ENCODE measurements around the gene ITPR2. TPM values are rescaled to one million over a fixed set of nuclear protein-coding genes. Genes with fewer than 3 reads are reported as not detected.

The ITPR2 gene
- total and polyA plus RNA-seq, 4 donors, result 4.1 to 47.0 (median 26.5) TPM

DNA sequence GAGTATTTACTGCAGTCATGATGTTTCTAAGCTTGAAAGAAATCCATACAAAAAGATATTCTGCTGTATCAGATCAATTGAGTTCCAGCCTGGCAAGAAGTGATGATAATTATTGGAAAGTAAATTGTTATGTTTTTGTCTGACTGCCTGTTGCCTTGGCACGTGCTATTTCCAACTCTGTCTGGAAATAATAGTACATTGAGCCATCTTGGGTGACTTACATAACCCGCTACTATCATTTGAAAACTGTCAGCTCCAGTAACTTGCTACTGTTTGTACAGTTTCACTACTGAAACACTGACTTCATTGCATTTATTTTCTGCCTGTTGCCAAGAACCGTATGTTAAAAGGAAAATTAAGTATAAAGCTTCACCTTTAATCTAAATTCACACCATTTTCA is 318.6 kb downstream of the ITPR2 start:
- Histone ChIP-seq H3K9ac (ENCODE audit: insufficient read depth in 1 of 2, low read length in 2 of 2) (no peak overlapping the region), H3K9me3 (ENCODE audit: control insufficient read depth in 4 of 4, insufficient read depth in 3 of 4, low read length in 3 of 4) (no peaks in the 10 kb centered on the region), H3K27me3 (ENCODE audit: control insufficient read depth in 3 of 3, insufficient read depth in 3 of 3, low read length in 2 of 3) (no peaks in the 10 kb centered on the region), H3K4me1 (ENCODE audit: control insufficient read depth in 5 of 5, insufficient read depth in 5 of 5, low read length in 5 of 5) (peaks cover 0 to 15% (median 0%) of the 10 kb centered on the region in 5 donors), H3K36me3 (ENCODE audit: control insufficient read depth in 4 of 4, insufficient read depth in 4 of 4, low read length in 4 of 4) (no peaks in the 10 kb centered on the region), H3K4me3 (no peak overlapping the region), H3K27ac (ENCODE audit: low read depth in 1 of 2, low read length in 1 of 2) (no peak overlapping the region)
- WGBS, 2 donors, result 83 to 87% methylated on average over 3 of the region's 3 CpGs
- no peak for ATAC-seq (ENCODE audit: insufficient read depth, low FRiP score)
- DNase-seq, result peak in 2 of 3 donors; percentile 67 to 74
- TF ChIP-seq, protein P1, sequence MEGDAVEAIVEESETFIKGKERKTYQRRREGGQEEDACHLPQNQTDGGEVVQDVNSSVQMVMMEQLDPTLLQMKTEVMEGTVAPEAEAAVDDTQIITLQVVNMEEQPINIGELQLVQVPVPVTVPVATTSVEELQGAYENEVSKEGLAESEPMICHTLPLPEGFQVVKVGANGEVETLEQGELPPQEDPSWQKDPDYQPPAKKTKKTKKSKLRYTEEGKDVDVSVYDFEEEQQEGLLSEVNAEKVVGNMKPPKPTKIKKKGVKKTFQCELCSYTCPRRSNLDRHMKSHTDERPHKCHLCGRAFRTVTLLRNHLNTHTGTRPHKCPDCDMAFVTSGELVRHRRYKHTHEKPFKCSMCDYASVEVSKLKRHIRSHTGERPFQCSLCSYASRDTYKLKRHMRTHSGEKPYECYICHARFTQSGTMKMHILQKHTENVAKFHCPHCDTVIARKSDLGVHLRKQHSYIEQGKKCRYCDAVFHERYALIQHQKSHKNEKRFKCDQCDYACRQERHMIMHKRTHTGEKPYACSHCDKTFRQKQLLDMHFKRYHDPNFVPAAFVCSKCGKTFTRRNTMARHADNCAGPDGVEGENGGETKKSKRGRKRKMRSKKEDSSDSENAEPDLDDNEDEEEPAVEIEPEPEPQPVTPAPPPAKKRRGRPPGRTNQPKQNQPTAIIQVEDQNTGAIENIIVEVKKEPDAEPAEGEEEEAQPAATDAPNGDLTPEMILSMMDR (IDR thresholded peaks at IDR 0.05; ENCODE audit: control extremely low read depth, extremely low read depth), result no peak

DNA sequence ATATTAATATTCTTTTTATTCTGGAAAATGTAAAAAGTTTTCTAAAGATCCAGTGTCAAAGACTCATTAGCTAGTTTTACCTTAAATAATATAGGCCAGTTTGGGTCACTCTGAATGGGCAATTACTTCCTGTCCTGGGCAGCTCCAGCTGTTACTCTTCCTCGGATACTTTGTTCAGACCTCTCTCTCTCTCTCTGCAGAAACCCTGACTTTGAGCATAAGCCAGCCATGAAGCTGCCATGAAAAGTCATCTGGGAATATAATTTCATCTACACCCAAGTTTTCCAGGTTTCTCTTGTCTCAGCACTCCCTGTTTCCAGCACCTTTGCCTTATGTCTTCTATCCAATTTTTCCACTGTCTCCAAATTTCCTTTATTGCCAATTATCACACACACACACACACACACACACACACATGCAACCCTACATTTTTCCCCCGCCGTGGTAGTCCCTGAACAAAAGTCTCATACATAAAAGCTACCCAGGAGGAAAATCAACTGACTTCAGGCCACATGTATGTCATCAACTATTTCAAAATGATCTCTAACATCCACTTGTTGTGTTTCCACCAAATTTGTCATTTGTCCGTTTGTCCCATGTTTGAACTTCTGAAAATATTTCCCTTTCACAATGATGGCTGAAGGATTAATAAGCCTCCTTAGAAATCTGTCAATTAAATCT is 319.5 kb downstream of the ITPR2 start:
- no peak overlapping the region for H3K9ac ChIP-seq (ENCODE audit: insufficient read depth in 1 of 2, low read length in 2 of 2)
- H3K36me3 ChIP-seq (ENCODE audit: control insufficient read depth in 4 of 4, insufficient read depth in 4 of 4, low read length in 4 of 4), result no peaks in the 10 kb centered on the region
- no peak overlapping the region for H3K27ac ChIP-seq (ENCODE audit: low read depth in 1 of 2, low read length in 1 of 2)
- no peaks in the 10 kb centered on the region for H3K27me3 ChIP-seq (ENCODE audit: control insufficient read depth in 3 of 3, insufficient read depth in 3 of 3, low read length in 2 of 3)
- no peaks in the 10 kb centered on the region for H3K9me3 ChIP-seq (ENCODE audit: control insufficient read depth in 4 of 4, insufficient read depth in 3 of 4, low read length in 3 of 4)
- DNase-seq (peak; percentile 28 to 77 (median 74)), ATAC-seq (ENCODE audit: insufficient read depth, low FRiP score) (no peak)
- TF ChIP-seq, protein P1 (IDR thresholded peaks at IDR 0.05; ENCODE audit: control extremely low read depth, extremely low read depth), result no peak
- WGBS, 2 donors, result 76 to 82% methylated on average over 4 of the region's 4 CpGs
- no peak overlapping the region for H3K4me3 ChIP-seq
- H3K4me1 ChIP-seq (ENCODE audit: control insufficient read depth in 5 of 5, insufficient read depth in 5 of 5, low read length in 5 of 5), result peaks cover 0 to 15% (median 0%) of the 10 kb centered on the region in 5 donors

DNA sequence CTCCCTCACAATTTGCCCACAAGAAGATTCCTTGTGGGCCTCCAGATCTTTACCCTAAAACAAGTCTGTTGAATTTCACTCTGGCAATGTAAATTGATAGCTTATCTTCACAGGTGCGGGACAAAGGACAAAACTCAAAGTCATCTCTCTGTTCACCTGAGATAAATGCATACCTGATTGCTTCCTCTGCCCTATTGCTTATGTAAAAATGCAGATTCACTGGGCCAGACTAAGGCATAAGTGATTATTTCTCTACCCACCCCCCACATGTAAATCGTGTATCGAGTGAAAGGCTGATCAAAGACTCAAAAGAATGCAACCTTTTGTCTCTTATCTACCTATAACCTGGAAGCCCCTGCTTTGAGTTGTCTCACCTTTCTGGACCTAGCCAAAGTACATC is 320.8 kb downstream of the ITPR2 start:
- Histone ChIP-seq H3K27ac (ENCODE audit: low read depth in 1 of 2, low read length in 1 of 2) (no peak overlapping the region), H3K9ac (ENCODE audit: insufficient read depth in 1 of 2, low read length in 2 of 2) (no peak overlapping the region), H3K9me3 (ENCODE audit: control insufficient read depth in 4 of 4, insufficient read depth in 3 of 4, low read length in 3 of 4) (no peaks in the 10 kb centered on the region), H3K4me3 (no peak overlapping the region), H3K27me3 (ENCODE audit: control insufficient read depth in 3 of 3, insufficient read depth in 3 of 3, low read length in 2 of 3) (no peaks in the 10 kb centered on the region), H3K36me3 (ENCODE audit: control insufficient read depth in 4 of 4, insufficient read depth in 4 of 4, low read length in 4 of 4) (no peaks in the 10 kb centered on the region), H3K4me1 (ENCODE audit: control insufficient read depth in 5 of 5, insufficient read depth in 5 of 5, low read length in 5 of 5) (peaks cover 0 to 15% (median 0%) of the 10 kb centered on the region in 5 donors)
- 89 to 97% methylated on average over 3 of the region's 3 CpGs for WGBS, 2 donors
- ATAC-seq (ENCODE audit: insufficient read depth, low FRiP score) (no peak), DNase-seq (no peak)
- TF ChIP-seq, protein P1 (IDR thresholded peaks at IDR 0.05; ENCODE audit: control extremely low read depth, extremely low read depth), result no peak

DNA sequence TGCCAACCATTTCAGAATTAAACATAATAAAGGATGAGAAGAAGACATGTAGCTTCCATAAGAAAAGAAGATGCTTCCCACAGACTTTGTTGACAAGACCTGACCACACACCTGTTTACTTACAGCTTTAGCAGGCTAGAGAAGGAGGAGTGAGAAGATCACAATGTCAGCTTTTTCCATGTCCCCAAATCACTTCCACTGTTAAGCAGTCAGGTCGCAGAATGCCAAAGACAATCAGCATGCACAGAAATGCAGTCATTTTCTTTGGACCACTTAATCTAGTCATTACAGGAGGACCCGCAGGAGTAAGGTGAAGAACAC is 322.7 kb downstream of the ITPR2 start:
- WGBS, 2 donors, result 80 to 87% methylated on average over 2 of the region's 2 CpGs
- no peak overlapping the region for H3K9ac ChIP-seq (ENCODE audit: insufficient read depth in 1 of 2, low read length in 2 of 2)
- TF ChIP-seq, protein P1 (IDR thresholded peaks at IDR 0.05; ENCODE audit: control extremely low read depth, extremely low read depth), result no peak
- no peak for DNase-seq
- ATAC-seq (ENCODE audit: insufficient read depth, low FRiP score), result no peak
- H3K27ac ChIP-seq (ENCODE audit: low read depth in 1 of 2, low read length in 1 of 2), result no peak overlapping the region
- no peaks in the 10 kb centered on the region for H3K36me3 ChIP-seq (ENCODE audit: control insufficient read depth in 4 of 4, insufficient read depth in 4 of 4, low read length in 4 of 4)
- H3K27me3 ChIP-seq (ENCODE audit: control insufficient read depth in 3 of 3, insufficient read depth in 3 of 3, low read length in 2 of 3), result no peaks in the 10 kb centered on the region
- H3K4me1 ChIP-seq (ENCODE audit: control insufficient read depth in 5 of 5, insufficient read depth in 5 of 5, low read length in 5 of 5), result peaks cover 0 to 15% (median 0%) of the 10 kb centered on the region in 5 donors
- no peaks in the 10 kb centered on the region for H3K9me3 ChIP-seq (ENCODE audit: control insufficient read depth in 4 of 4, insufficient read depth in 3 of 4, low read length in 3 of 4)
- H3K4me3 ChIP-seq, result no peak overlapping the region
